ENCODE measurements around the gene NET1. TPM values are rescaled to one million over a fixed set of nuclear protein-coding genes. Genes with fewer than 3 reads are reported as not detected.

NET1 gene
- polyA plus RNA-seq, 1 experiment = 62.5 TPM

- POLR2A ChIA-PET = no interaction called here
- Histone ChIP-seq H3K27me3 (ENCODE audit: control insufficient read depth, insufficient read depth, low read length) (no peaks in the 10 kb centered on the region), H3K4me3 (ENCODE audit: low read depth, low read length) (no peak overlapping the region), H3K36me3 (ENCODE audit: control insufficient read depth, insufficient read depth, low read length) (0 out of 2 replicates have a peak, but pooled peaks cover 1% of the 10 kb centered on the region)
- CTCF ChIA-PET = interaction anchor here (0.7 kb wide), 1 partner anchor 157 kb away, joined by 3 read pairs; no protein-coding TSS in a partner anchor
- TF ChIP-seq CTCF (IDR thresholded peaks at IDR 0.05; ENCODE audit: insufficient read depth, low read depth, low read length) = 0 out of 2 replicates have a peak, but pooled peaks have one; percentile 1
- no peak for DNase-seq (ENCODE audit: low read depth)
Measured at GRCh38 chr10:5464546-5464945, 52.2 kb downstream of the NET1 start.

GRCh38 chr10:5465976-5466450 lies 53.7 kb downstream of the NET1 start:
- ChIA-PET CTCF (no interaction called here), POLR2A (no interaction called here)
- H3K36me3 ChIP-seq (ENCODE audit: control insufficient read depth, insufficient read depth, low read length) = no peaks in the 10 kb centered on the region
- no peak for TF ChIP-seq CTCF (IDR thresholded peaks at IDR 0.05; ENCODE audit: insufficient read depth, low read depth, low read length)
- no peak overlapping the region for H3K4me3 ChIP-seq (ENCODE audit: low read depth, low read length)
- H3K27me3 ChIP-seq (ENCODE audit: control insufficient read depth, insufficient read depth, low read length) = no peaks in the 10 kb centered on the region
- no peak for DNase-seq (ENCODE audit: low read depth)

- TF ChIP-seq CTCF (IDR thresholded peaks at IDR 0.05; ENCODE audit: insufficient read depth, low read depth, low read length) = no peak
- no peaks in the 10 kb centered on the region for H3K36me3 ChIP-seq (ENCODE audit: control insufficient read depth, insufficient read depth, low read length)
- POLR2A ChIA-PET = no interaction called here
- CTCF ChIA-PET = interaction anchor here (0.6 to 2.2 kb wide), 5 partner anchors 13 to 162 kb away, joined by 3 to 8 read pairs (median 3); no protein-coding TSS in a partner anchor
- H3K4me3 ChIP-seq (ENCODE audit: low read depth, low read length) = no peak overlapping the region
- DNase-seq (ENCODE audit: low read depth) = peak; percentile 65
- H3K27me3 ChIP-seq (ENCODE audit: control insufficient read depth, insufficient read depth, low read length) = no peaks in the 10 kb centered on the region
Measured at GRCh38 chr10:5466451-5467206, 54.3 kb downstream of the NET1 start.

- CTCF ChIA-PET = interaction anchor here (0.6 to 2.2 kb wide), 6 partner anchors 10 to 162 kb away, joined by 3 to 8 read pairs (median 4); no protein-coding TSS in a partner anchor
- DNase-seq (ENCODE audit: low read depth) = no peak
Measured at GRCh38 chr10:5467207-5467535, 54.8 kb downstream of the NET1 start.

More at GRCh38 chr10:5467207-5467535, 54.8 kb downstream of the NET1 start:
- TF ChIP-seq CTCF (IDR thresholded peaks at IDR 0.05; ENCODE audit: insufficient read depth, low read depth, low read length) = no peak
- Histone ChIP-seq H3K4me3 (ENCODE audit: low read depth, low read length) (no peak overlapping the region), H3K36me3 (ENCODE audit: control insufficient read depth, insufficient read depth, low read length) (no peaks in the 10 kb centered on the region), H3K27me3 (ENCODE audit: control insufficient read depth, insufficient read depth, low read length) (no peaks in the 10 kb centered on the region)
- POLR2A ChIA-PET = no interaction called here
